HG03457 (cell line): Measurements from ENCODE around the gene UNC13D.
"Not testable (repeated sequence)": the region's sequence is repeated elsewhere in the genome, so short reads cannot be mapped to it uniquely, and the experiment has no call there.

ENCODE experiments used
- ATAC-seq: cut with Tn5 transposase; IDR thresholded peaks from one replicate; pipeline ENCODE4 v1.9.1; 2021; ENCODE audit warnings: moderate number of reproducible peaks; ENCODE audit not compliant: unreplicated experiment

UNC13D gene

DNA sequence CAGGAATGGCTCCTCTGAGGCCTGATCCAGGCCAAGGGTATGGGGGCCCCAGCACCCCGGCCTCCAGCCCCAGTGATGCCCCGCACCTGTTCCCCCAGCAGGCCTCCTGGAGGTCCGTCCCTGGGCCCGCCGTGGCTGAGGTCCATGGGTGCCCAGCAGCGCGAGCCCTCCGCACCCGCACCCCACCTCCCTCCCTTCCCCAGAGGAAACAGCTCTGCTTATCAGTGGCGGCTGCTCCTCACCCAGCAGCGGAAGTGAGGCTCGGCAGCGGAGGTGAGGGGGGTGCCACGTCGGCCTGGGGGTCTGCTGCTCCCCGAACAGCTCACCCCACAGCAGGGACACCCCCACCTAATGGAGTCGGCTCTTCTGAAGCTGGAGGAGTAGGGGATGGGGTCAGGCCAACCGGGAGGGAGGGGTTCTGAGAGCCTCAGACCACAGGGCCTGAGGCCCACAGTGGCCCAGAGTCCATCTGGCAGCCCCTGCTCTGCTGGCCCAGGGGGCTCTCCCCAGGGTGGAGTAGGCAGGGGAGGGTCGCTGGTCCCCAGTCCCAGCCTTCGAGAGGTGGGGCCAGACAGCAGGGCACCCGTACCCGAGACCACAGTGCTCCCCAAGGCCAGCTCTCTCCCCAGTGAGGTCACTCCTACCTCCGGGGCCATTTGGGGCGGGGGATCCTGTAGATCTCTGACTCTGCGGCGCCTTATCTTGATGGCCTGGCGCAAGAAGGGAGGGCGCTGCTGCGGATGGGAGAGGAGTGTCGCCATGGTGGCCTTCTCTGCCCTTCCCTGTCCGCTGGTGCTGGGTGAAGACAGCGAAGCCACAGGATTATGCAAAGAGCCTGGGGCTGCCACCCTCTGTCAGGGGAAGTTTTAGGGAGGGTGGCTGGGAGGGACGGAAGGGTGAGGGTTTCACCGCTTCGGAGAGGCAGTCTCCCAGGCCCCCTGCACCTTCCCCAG, at the start of gene UNC13D:
Gene UNC13D (minus strand): TSS at position 828 of the 953 bp plus-strand sequence. CDS start 67 bp downstream, at position 761.
- ATAC-seq: no peak

DNA sequence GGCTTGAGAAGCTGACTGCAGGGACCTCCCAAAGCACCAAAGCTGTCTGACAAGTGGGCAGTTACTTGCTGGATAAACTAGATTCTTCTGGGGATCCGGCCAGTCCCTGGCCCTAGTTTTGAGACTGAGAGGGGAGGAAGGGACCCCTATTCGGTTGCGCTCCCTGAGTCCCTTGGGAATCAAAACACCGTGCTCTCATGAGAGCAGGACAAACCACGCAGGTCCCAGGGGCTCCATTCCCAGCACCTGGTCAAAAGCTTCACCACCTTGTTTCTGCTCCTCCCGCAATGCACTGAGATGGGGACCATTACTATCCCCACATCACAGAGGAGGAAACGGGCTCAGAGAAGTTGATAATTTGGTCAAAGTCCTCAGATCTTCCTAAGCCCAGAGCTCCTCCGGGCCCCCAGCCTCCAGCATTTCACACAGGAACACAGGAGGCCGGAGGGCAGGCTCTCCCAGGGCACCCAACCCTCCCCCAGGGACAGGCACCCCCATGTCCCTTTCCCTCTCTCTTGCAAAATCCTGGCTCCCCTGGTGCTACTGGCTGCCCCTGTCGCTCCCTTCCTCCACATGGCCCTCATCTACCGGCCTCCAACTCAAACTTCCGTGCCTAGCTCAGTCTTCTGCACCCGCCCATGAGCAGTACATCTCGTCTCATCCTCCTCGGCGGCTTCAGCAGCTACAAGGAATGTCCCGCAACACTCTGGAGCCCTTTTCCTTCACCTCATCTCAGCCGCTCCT, 49.3 kb upstream of the UNC13D start:
- no peak for ATAC-seq

DNA sequence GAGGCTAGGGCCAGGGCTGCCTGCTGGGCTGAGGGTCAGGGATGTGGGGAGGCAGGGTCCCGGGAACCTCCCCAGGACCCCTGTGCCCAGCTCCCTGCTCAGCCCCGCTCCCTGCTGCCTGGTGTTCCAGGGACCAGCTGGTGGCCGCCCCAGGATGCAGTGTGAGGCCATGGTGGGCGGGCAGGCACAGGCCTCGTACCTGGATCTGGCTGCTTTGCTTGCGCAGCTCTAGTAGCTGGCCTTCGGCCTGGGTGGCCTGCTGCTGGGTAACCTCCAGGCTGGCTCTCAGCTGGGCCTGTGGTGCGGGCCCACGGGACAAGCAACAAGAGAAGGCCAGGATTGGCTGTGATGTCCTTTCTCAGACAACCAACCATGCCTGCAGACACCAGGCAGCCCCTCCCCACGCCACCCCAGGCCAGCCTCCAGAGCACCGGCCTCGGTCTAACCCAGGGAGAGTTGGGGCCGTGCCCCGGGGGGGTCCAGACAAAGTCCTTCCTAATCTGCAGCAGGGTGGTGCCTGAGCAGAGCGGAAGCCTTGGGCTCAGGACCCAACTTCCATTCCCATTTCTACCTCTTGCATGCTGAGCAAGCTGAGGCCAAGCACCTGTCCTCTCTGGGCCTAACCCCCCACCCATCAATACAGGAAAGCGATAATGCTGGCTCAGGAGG, 48.5 kb upstream of the UNC13D start:
- ATAC-seq: no peak

DNA sequence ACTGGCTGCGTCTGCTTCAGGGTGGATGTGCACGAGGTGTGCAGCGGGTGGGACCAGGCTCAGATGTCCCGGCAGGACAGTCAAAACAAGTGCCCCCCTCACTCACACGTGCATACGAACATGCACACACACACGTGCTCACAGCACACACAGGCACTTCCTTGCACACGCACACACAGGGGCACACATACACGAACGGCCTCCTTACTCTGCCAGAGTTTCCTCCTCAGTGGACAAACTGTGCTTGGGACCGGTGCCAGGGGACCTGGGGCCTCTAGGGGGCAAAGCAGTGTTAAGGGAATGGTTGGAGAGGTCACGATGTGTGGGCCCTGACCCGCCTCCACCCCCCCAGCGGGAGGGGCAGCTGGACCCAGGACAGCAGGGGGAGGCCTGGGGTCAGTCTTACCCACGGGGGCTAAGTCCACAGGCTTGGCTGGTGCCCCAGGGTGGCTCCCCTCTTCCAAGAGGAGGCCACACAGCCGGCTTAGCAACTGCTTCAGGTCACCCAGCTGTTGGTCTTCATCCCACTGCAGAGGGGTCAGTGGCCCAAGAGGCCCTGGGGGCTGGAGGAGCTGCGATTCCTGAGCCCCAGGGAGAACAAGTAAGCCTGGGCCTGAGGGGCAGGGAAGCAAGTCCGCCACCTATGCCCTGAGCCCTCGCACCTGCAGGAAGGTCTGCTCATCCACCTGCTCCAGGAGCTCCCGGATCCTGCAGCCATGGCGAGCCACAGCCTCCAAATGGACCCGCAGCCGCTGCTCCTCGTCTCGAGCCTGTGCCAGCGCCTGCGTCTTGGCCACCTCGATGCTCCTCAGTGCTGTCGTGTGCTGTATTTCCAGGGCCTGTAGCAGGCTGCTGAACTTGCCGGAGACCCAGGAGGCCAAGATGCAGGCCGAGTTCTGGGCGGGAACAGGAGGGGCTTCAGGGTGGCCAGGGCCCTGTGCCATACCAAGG, 47.7 kb upstream of the UNC13D start:
- ATAC-seq: no peak

DNA sequence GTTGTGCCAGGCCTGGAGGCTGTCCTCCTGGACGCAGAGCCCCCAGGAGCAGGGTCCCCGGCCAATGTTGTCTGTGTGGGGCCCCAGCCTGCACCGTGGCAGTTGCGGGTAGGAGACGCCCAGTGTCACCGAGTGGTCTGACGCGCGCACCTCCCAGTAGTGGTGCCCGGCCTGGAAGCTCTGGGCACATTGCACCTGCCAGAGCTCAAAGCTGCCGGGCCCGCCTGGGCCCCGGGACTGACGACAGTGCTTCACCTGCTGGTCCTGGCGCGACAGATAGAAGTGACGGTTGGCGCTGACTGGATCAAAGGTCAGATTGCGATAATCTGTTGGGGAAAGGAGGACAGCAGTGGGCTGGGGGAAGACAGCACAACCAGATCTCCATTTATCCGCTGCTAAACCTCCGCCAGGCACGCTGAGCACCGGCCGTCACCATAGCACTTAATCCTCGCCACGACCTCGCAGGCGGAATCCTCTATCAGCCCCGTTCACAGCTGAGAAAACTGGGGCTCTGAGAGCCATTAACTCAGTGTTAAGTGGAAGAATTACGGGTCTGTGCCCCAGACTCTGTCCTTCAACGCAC, 46.9 kb upstream of the UNC13D start:
- no peak for ATAC-seq

DNA sequence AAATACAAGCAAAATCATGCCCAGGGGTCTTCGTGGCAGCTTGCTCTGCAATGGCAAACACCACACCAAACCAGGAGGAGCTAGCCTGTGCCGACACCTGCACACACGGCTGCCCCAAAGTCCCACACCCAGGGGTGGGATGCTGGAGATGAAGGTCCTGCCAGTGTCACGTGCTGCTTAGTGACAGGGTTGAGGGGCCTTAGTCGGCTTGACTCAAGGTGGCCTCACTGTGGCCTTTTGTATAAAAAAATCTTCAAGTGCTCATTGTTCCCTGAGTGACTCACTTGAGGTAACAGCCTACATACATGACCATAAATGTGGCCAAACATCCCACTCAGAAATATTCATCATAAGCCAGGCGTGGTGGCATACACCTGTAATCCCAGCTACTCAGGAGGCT, 45.2 kb upstream of the UNC13D start:
- ATAC-seq: no peak

DNA sequence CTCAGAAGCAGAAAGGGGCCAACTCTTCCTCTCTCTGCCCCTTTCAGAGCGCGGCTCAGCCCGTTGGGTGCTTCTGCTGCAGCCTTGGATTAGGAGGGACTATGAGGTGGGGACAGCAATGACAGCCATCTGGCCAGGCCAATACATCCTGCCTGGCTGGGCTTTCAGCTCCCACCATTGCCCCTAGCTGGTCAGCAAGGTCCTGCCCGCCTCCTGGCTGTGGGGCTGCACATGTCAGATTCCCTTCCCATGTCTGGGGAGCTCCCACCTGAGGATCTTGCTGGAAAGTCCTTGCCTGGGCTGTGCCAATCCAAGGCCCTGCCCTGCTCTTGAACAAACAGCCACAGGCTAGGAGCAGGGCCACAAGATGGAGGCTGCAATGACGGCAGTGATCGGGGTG, 44.3 kb upstream of the UNC13D start:
- ATAC-seq: no peak

DNA sequence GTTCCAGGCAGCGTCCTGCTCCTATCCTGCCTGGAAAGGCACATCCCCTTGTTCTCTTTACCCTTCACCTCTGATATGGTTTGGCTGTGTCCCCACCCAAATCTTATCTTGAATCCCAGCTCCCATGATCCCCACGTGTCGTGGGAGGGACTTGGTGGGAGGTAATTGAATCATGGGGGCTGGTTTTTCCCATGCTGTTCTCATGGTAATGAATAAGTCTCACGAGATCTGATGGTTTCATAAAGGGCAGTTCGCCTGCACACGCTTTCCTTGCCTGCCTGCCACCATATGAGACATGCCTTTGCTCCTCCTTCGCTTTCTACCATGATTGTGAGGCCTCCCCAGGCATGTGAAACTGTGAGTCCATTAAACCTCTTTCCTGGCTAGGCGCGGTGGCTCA, 41.7 kb upstream of the UNC13D start:
- not testable (repeated sequence) for ATAC-seq

DNA sequence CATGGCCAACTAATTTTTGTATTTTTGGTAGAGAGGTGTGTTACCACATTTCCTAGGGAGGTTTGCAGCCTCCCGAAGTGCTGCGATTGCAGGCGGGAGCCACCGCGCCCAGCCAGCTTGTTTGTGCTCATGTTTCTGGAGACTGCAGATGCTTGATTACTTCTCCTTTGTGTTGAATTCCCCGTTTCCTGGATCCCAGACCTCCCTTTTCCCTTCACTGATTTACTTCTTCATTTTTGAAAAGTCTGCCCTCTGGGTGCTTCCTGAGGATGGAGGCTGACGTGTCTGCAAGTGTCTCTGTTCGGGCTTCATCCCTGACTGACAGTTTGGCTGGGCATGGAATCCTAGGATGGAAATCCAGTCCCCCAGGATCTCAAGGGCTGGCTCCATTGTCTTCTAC, 41.2 kb upstream of the UNC13D start:
- no peak for ATAC-seq

DNA sequence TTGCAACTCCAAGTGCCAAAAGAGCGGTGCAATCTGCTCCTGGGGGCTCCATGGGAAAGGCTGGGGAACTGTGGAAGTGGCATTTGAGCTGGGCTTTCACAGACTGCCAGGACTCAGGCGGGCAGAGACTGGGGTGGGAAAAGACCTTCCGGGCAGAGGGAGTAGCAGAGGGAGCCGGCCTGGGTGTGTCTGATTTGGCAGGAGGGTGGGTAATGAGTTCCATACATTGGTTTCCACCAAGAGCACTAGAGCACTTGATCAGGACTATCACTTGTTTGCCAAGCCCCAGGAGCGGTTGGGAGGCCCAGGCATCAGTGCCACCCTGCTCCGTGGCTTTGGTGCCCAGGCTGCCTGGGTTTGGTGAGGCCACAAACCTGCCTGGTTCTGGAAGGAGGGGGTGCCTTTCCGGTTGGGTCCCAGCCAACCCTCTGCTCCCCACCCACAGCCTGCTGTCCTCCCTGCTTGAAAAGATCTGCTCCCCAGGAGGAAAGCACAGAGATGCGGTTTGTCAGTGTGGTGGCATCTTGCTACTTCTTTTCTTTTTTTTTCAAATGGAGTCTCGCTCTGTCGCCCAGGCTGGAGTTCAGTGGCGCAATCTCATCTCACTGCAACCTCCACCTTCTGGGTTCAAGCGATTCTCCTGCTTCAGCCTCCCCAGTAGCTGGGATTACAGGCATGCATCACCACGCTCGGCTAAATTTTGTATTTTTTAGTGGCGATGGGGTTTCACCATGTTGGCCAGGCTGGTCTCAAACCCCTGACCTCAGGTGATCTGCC, 37.7 kb upstream of the UNC13D start:
- no peak for ATAC-seq

DNA sequence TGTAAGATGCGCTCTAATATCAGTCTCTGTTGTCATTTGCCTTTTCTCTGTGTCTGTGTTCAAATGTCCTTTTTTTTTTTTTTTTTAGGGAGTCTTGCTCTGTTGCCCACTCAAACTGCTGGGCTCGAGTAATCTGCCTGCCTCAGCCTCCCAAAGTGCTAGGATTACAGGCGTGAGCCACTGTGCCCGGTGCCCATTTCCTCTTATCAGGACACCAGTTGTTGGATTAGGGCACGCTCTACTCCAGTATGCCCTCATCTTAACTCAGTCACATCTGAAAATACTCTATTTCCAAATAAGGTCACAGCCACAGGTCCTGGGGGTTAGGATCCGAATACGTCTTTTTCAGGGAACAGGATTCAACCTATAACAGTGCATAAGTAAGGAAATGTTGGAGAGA, 36.1 kb upstream of the UNC13D start:
- ATAC-seq: no peak

DNA sequence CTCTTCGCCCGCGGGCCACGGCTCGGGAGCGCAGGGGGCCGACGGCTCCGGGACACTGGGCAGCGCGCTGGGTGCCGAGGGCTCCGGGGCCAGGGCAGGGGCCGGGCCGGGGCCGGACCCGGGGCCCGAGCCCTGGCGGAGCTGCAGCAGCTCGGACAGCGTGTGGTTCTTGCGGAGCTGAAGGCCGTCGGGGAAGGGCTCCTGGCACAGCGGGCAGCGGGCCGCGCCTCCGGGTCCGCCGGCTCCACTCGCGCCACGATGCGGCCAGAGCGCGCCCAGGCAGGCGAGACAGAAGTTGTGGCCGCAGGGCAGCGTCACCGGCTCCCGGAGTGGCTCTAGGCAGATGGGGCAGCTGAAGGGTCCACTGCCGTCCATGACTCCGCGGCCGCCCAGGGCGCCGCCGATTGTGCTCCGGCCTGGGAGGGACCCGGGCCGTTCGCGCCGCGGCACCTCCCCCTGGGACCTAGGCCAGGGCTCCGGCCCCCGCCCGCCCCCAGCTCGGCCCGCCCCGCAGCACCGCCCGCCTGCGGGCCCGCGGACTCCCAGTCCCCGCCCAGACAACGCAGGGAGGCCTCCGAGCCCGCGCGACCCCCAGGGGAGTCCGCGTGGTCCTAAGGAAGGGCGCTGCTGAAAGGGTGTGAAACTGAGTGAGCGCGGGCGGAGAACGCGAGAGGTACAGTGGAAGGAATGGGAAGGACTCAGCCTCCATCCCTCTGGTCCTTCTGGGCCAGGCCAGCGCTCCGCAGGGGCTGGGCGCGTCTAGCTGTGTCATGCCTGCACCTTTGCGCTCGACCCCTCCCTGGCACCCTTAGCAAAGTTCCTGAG, 34.2 kb upstream of the UNC13D start, which contains the start of gene TRIM47:
Gene TRIM47 (minus strand): TSS at position 408 of the 825 bp plus-strand sequence. CDS start 33 bp downstream, at position 375.
- ATAC-seq: no peak

DNA sequence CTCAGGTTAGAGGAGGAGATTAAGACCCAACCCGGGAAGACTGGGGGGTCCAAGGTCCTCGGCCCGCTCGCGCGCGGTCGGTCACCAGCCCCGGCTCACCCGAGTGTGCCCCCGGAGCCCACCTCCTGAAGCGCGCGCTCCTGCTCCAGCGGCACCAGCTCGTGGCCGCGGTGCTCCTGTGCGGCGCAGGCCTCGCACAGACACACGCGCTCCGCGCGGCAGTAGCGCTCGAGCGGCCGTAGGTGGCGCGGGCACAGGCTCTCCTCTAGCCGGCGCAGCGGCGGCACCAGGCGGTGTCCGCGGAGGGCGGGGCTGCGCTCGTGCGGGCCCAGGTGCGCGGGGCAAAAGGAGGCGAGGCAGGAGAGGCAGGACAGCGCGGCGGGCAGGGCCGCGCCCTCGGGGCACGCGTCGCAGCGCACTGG, 33.6 kb upstream of the UNC13D start:
- no peak for ATAC-seq

DNA sequence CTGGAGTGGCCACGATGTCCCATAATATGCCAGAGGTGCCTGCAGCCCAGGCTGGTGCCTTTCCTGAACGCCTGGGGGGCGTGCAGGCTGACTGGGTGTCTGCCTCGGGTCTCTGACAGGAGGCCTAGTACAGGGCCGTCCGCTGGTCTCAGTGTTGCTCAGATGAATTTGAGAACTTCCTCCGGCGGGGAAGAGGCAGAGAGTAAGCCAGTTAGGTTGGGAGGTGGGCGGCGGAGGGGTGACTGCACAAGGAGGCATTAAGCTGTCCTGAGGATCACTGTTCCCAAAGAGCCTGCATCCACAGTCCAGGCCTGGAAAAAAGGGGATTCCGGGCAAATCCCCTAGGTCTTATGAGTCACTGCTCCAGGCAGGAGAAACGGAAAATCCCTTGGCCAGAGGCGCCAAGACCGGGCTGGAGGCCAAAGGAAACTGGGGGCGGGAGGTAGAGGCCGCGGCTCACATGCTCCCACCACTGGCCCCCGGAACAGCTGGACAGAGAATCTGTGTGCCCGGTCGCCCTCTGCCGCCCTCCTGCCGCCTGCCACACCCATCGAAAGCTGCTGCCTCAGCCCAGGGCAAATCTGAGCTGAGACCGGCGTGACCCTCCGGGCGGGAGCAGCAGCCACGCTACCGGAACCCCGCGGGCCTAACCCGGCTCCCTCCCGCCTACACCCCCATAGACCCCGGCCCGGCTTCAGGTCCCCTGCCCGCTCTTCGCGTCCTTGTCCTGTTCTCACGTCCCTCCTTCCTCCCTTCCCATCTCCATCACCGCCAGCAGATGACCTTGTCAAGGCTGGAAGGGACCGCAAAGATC, 32.9 kb upstream of the UNC13D start:
- no peak for ATAC-seq

DNA sequence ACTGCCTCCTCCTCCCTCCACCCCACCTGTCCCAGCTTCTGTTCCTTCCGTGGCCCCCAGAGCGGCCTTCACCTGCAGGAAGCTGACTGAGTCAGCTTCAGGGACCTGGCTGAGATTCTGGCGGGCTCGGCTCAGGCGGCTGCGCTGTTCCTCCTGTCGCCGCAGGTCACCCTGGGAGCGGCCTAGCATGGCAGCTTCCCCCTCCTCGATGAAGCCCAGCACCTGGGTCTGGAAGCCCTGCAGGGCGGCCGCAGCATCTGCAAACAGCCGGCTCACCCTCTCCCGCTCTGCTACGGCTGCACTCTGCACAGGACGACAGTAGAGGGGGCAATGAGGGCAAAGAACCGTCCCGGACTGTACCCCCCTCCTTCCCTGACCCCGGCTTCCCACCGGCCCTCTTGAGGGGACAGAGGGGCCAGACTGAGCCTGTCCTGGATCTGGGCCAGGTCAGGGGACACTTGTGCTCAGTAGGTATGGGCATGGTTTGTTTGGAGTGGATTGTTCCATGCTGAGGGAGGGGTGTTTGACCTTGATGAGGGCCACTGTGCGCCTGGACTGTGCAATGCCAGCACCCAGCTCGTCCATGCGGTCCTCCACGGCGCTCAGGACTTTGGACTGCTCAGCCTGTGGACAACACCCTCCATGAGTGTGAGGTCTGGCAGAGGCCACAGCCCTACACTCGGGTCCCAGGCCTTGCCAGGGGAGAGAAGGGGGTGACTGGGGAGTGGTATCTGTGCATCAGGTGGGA, 32.2 kb upstream of the UNC13D start:
- ATAC-seq: no peak

DNA sequence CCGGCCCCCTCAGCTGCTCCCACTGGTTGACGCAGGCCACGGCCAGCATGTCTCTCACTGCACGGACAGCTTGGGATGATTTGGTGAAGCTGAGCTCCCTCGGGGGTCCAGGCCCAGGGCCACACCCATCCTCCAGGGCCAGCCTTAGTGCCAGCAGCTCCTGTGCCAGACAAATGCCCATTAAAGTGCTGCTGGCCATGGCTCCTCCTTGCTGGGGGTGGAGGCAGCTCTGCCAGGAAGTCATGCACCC, 31.7 kb upstream of the UNC13D start:
- no peak for ATAC-seq
